ENCODE results near the gene UNG.
A peak's percentile ranks its signal among the peaks of the same experiment; 100 is the strongest.
"Not testable (repeated sequence)": the region's sequence is repeated elsewhere in the genome, so short reads cannot be mapped to it uniquely, and the experiment has no call there.

UNG gene

DNA sequence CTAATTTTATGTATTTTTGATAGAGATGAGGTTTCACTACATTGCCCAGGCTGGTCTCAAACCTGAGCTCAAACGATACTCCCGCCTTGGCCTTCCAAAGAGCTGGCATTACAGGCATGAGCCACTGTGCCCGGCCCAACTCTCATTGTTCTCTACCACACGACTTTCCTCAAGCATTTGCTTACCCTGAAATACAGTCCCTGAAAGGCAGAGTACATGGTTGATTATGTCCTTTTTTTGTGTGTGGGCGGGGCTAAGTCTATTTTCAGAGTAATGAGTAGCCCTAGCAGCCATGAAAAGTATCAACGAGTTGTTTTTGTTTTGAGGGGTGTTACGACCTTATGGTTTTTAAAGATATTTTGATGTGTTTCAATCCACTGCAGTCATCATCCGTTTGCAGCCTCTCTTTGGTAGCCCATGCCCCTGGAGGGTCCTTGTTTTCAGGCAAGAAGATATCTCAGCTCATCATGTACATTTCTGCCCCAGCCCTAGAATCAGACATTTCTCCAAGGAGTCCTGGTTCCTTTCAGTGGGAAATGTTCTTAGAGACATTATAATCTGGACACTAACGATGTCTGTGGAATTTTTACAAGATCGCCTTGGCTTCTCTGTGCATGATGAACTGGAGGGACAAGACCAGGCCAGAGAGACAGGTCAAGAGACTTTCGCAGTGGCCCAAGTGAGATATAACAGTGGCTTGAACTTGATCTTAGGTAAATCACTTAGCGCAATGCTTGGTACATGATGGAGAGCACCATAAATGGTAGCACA lies 27.7 kb downstream of the UNG start:
- DNase-seq = no peak

- DNase-seq = no peak
Measured at GRCh38 chr12:109125791-109126190, 28.4 kb downstream of the UNG start.

- no peak for DNase-seq
Measured at GRCh38 chr12:109126784-109127183, 29.4 kb downstream of the UNG start.

- DNase-seq = no peak
Measured at GRCh38 chr12:109127533-109128242, 30.3 kb downstream of the UNG start.

DNA sequence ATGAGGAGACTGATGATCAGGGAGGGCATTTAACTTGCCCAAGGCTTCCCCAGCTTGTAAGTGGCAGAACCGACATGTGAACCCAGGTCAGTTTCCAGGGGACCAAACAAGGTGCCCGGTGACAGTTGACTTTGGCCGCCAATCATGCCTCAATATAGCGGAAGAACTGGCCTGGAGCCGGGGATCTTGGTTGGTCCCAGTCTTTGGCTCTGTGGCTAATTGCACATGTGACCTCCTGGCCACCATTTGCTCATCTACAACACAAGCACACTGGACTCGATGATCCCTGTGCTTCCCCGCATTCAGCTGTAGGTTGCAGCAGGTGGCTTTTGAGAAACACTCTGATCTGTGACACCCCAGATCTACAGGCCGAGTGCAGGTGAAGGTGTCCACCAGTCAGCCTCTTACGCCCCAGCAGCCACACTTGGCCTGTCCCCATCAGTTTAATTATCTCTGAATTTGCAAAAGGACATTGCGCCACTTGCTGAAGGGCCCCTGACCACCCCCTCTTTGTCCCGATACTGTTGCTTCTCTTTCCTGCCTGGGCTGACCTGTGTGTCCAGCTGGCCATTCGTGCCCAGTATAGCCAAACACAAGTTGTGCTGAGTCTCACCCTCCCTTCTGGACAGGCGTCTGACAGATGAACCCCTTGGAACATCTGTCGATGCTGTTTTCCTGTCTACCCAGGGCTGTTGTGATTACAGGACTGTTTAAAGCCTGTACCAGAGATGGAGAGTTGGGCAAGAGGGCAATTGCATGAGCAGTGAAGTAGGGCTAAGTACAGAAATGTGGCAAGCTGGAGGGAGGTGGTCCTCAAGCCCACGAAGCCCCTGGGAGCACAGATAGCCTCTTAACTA lies 33.1 kb downstream of the UNG start:
- DNase-seq = no peak

GRCh38 chr12:109131154-109132050 lies 34.0 kb downstream of the UNG start:
- DNase-seq = no peak

- DNase-seq = peak; percentile 34
Measured at GRCh38 chr12:109134186-109134917, 37.0 kb downstream of the UNG start.

DNA sequence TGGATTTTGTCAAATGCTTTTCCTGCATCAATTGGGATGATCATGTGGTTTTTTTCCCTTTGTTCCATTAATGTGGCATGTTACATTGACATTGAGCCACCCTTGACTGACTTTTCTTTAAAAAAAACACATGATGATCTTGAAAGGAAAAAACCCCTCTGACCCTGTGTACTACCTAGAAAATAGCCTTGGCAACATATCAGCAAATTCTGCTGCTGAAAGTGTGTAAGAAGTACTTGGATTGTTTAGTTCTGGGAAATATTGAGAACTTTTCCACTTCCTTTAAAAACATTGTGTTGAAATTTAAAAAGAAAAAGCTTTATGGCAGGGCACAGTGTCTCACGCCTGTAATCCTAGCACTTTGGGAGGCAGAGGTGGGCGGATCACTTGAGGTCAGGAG lies 39.7 kb downstream of the UNG start:
- DNase-seq = no peak

DNA sequence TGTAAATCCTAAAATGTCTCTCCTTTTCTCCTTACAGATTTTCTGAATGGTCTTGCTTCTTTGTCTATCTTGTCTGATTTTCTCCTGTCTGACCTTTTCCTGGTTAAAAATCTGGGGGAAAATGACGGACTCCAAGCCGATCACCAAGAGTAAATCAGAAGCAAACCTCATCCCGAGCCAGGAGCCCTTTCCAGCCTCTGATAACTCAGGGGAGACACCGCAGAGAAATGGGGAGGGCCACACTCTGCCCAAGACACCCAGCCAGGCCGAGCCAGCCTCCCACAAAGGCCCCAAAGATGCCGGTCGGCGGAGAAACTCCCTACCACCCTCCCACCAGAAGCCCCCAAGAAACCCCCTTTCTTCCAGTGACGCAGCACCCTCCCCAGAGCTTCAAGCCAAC lies 42.0 kb downstream of the UNG start:
- no peak for DNase-seq

DNA sequence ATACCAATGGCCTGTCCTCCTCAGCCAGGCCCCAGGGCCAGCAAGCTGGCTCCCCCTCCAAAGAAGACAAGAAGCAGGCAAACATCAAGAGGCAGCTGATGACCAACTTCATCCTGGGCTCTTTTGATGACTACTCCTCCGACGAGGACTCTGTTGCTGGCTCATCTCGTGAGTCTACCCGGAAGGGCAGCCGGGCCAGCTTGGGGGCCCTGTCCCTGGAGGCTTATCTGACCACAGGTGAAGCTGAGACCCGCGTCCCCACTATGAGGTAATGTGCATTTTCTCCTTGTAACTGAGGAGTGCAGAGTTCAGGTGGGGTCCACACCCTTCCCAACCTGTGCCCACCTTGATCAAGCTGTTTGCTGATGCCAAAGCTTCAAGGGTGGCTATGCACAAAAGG lies 42.4 kb downstream of the UNG start:
- DNase-seq = no peak

- no peak for DNase-seq
Measured at GRCh38 chr12:109140560-109140959, 43.2 kb downstream of the UNG start.

DNA sequence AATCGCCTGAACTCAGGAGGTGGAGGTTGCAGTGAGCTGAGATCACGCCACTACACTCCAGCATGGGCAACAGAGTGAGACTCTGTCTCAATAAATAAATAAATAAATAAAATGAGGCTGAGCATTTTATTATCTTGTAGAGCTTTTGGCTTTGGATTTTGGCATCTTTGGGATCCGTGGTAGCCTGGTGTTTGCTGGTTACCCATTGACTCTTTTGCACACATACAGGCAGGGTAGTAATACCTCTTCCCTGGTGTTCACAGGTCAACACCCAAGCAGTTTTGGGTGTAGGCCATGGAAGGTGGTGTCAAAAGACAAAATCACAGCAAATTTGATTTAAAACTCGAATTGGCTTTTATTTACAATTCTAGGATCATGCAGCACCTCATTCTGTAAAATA lies 46.8 kb downstream of the UNG start:
- DNase-seq = no peak

DNA sequence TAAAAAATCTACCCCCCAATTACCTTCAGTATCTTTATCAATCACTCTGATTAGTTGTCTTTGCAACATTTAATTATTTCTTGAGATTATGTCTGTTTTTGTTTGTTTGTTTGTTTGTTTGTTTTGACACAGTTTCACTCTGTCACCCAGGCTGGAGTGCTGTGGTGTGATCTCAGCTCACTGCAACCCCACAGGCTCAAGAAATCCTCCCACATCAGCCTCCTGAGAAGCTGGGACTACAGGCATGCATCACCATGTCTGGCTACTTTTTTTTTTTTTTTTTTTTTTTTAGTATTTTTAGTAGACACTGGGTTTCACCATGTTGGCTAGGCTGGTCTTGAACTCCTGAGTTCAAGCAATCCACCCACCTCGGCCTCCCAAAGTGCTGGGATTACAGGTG lies 49.7 kb downstream of the UNG start:
- DNase-seq = not testable (repeated sequence)

DNA sequence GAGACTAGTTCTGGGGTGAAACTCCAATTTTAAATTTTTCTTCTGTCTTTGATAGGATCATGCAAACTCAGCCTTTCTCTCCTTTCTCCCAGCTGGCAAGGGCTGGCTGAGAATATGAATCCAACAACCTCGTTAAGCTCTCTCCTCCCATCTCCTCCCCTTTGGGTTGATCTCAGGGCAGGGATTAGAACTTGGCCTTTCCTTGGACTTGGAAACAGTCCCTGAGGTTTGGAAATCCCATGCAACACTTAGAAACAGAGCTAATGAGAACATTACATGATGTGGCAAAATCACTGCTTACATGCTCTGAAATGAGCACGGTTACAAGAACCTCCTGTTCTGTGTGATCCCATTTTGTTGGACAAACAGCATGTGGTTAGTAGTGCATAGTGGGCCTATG lies 50.6 kb downstream of the UNG start:
- DNase-seq = no peak

- DNase-seq = no peak
Measured at GRCh38 chr12:109150124-109150640, 52.8 kb downstream of the UNG start.

GRCh38 chr12:109151457-109151856 lies 54.1 kb downstream of the UNG start:
- DNase-seq = no peak

GRCh38 chr12:109153821-109154441 lies 56.5 kb downstream of the UNG start:
- DNase-seq = no peak

DNA sequence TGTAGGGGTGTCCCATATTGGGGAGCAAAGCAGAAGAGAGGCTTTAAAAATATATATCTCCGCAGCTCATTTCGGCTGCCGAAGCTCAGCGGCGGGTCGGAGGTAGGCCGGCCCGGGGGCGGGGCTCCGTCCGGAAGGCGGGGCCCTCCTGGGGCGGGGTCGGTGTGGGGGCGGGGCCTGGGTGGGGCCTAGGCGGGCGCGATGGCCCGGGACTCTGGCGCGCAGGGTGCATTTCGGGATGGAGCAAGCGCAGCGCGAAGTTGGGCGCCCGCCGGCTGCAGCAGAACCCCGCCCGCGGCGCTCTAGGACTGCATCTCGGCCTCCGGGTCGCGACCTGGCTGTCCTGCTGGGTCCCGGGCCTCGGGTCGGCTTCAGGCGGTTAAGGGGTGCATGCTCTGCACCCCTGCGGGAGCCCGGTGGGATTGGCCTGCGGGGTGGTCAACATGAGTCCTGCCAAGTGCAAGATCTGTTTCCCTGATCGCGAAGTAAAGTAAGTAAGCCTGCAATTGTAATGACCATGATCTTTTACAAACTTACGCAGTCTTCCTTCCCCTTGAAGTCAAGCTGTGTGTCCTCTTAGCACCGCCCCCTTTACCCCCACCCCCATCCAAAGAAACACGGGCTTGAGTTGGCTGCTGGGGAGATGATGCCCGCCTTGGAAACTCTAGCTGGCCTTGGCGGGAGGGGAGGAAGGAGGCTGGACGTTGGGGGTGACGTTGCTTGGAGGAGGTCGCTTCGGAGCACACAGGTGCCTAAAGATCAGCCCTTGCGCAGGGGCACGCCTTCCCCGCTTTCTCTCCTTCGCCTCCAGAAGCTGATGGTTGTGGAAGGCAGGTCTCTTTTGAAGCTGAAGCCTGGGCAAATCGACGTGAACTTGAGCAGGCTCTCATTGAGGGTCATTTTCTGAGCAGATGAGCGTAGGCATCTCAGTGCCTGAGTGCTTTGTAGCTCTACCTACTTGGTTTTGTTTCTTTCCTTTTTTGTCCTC lies 57.3 kb downstream of the UNG start:
- DNase-seq = peak; percentile 59

GRCh38 chr12:109156036-109156435 lies 58.6 kb downstream of the UNG start:
- DNase-seq = no peak

GRCh38 chr12:109156586-109156985 lies 59.2 kb downstream of the UNG start:
- DNase-seq = no peak

All from HCEC 1CT (cell line).